Ovary (tissue), 9 donors: ENCODE measurements around the gene TRPM2. TPM values are rescaled to one million over a fixed set of nuclear protein-coding genes. Genes with fewer than 3 reads are reported as not detected.

ENCODE experiments used
- DNase-seq, 5 donors: peaks; one replicate each; pipeline ENCODE4 v3.0.0-alpha.2; 2019 to 2020
- H3K27ac ChIP-seq, 2 donors: fragments of 200-600 bp; one replicate each; pipeline versions ENCODE4 v1.5.1 to v1.8.0; 2019 to 2022
- H3K27me3 ChIP-seq: fragments of 200-600 bp; one replicate; pipeline ENCODE4 v1.8.0; 2022
- H3K36me3 ChIP-seq: fragments of 200-600 bp; sonication (generic); one replicate; pipeline ENCODE4 v1.5.1; 2019
- H3K4me1 ChIP-seq: one replicate; pipeline ENCODE4 v1.8.1; 2013; ENCODE audit warnings: mild to moderate bottlenecking, moderate library complexity; ENCODE audit not compliant: insufficient read depth
- H3K4me3 ChIP-seq: fragments of 200-600 bp; sonication (generic); one replicate; pipeline ENCODE4 v1.5.1; 2017
- H3K9me3 ChIP-seq, 2 donors: fragments of 200-600 bp in 1 of 2; sonication (generic) in 1 of 2; one replicate each; pipeline versions ENCODE4 v1.5.1 to v1.8.1; 2013 to 2019; ENCODE audit warnings: mild to moderate bottlenecking in 1 of 2, moderate library complexity in 1 of 2
- CTCF ChIP-seq, 3 donors: fragments of 450-650 bp in 2 of 3; fragments of 200-600 bp in 1 of 3; IDR thresholded peaks; one replicate each; pipeline versions ENCODE4 v1.5.1 to v1.8.0; 2016 to 2022; ENCODE audit warnings: antibody characterized with exemption in 3 of 3, mild to moderate bottlenecking in 1 of 3
- EP300 ChIP-seq: sonication (generic); formaldehyde crosslinking; IDR thresholded peaks from one replicate; pipeline ENCODE4 v1.6.1; 2017; ENCODE audit warnings: antibody characterized with exemption
- POLR2A ChIP-seq: fragments of 450-650 bp; IDR thresholded peaks from one replicate; pipeline ENCODE4 v1.6.1; 2017; ENCODE audit warnings: antibody characterized with exemption, mild to moderate bottlenecking, moderate library complexity
- WGBS, 3 donors: extraction: QIAGEN DNeasy Blood & Tissue Kit in 1 of 3; methylation state at CpG; one replicate each; pipeline versions ENCODE4 v1.1.5 to v1.1.7; 2013 to 2017; 5-methylcytosine and 5-hydroxymethylcytosine counted together
- intact Hi-C, 4 donors: fragments of 100-400 bp; cut with DNase I; formaldehyde crosslinking; loops; one replicate each; pipeline versions ENCODE4 v1.11.0 to v1.15.1; 2022 to 2023
- polyA plus RNA-seq, 2 donors: library from polyadenylated mRNA; stranded (reverse); fragments of 200-250 nt in 1 of 2; fragments of 350-450 nt in 1 of 2; fragmentation: Illumina TruSeq in 1 of 2; extraction: RNeasy Lipid Tissue Mini Kit (QIAGEN cat#74804) in 1 of 2; gene quantifications; one replicate each; pipeline ENCODE4 v1.2.3, GENCODE V29; 2013 to 2014
- total RNA-seq, 7 donors: library from RNA; depleted of rRNA in 2 of 7; stranded (reverse); fragments of >200 nt in 2 of 7; fragmentation: NEBNext Ultra II Directional in 3 of 7; extraction: Animal tissue kit (Norgen Biotek cat#: 25700) in 3 of 7; gene quantifications; one replicate each; pipeline versions ENCODE4 v1.1.0 to v1.2.4, GENCODE V29; 2016 to 2023
- donor health status: DM: no; HTN: no; CAD: no; lungs with moderate emphysema.
- donor health status: DM: no; HTN: no; CAD: no.
- donor health status: Bipolar disorder and iron deficiency.
- donor health status: DM: yes; HTN: yes; CAD: no.
- donor health status: DM: no; HTN: no; CAD: no.
- donor health status: DM: yes; HTN: yes; CAD: no.

The TRPM2 gene
- total and polyA plus RNA-seq, 9 donors: 0.48 to 7.0 (median 1.8) TPM

DNA sequence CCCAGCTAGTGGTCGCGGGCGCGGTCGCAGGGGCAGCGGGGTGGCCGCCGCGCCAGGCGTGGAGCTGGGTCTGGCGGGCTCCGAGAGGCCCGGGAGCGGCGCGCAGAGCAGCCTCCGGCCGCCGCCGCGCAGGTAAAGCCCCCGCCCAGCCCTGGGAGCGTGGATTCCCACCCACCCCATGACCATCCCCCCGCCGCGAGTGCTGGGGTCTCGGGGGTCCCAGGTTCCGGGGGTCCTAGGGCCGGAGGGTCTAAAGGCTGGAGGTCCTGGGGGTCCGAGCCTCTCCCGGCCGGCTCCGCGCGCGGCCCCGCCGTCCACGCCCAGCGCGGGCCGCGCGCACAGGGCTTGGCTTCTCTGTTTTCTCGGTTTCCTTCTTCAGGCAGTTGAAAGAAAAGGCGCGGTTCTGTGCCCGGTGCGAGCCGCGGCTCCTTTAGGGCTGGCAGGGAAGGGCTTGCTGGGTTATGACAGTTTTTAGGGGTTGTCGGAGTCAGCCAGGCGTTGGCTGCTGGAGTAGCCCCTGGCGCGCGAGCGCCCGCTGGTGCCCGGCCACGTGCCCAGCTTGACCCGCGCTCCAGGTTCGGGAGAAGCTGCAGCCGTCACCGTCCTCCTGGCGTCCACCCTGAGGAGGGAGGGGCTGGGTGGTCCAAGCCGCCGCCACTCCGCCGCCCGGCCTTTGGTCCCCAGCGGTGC, 102.2 kb downstream of the TRPM2 start:
- Histone ChIP-seq H3K9me3 (no peaks in the 10 kb centered on the region), H3K4me3 (peak overlapping the region; percentile 75), H3K27ac (peak overlapping the region in 1 of 2 donors; percentile 8), H3K4me1 (peaks cover 9% of the 10 kb centered on the region), H3K36me3 (no peaks in the 10 kb centered on the region), H3K27me3 (no peaks in the 10 kb centered on the region)
- TF ChIP-seq CTCF (IDR thresholded peaks at IDR 0.05) (no peak), EP300 (no peak), POLR2A (no peak)
- 0 to 1% (median 0%) methylated on average over 41 to 72 of the region's 72 CpGs for WGBS, 3 donors
- peak in 4 of 5 donors; percentile 27 to 61 (median 51) for DNase-seq
- intact Hi-C loops: no loop called here

- DNase-seq: peak in 1 of 5 donors; percentile 36
- H3K4me1 ChIP-seq: peaks cover 9% of the 10 kb centered on the region
- no peaks in the 10 kb centered on the region for H3K27me3 ChIP-seq
- H3K36me3 ChIP-seq: no peaks in the 10 kb centered on the region
- TF ChIP-seq CTCF (IDR thresholded peaks at IDR 0.05) (no peak), EP300 (no peak), POLR2A (no peak)
- intact Hi-C loops: no loop called here
- no peaks in the 10 kb centered on the region for H3K9me3 ChIP-seq
- H3K4me3 ChIP-seq: peak overlapping the region; percentile 75
- 62 to 76% (median 67%) methylated on average over 33 to 35 of the region's 35 CpGs for WGBS, 3 donors
- H3K27ac ChIP-seq: no peak overlapping the region
Measured at GRCh38 chr21:44456214-44456914, 102.9 kb downstream of the TRPM2 start.

DNA sequence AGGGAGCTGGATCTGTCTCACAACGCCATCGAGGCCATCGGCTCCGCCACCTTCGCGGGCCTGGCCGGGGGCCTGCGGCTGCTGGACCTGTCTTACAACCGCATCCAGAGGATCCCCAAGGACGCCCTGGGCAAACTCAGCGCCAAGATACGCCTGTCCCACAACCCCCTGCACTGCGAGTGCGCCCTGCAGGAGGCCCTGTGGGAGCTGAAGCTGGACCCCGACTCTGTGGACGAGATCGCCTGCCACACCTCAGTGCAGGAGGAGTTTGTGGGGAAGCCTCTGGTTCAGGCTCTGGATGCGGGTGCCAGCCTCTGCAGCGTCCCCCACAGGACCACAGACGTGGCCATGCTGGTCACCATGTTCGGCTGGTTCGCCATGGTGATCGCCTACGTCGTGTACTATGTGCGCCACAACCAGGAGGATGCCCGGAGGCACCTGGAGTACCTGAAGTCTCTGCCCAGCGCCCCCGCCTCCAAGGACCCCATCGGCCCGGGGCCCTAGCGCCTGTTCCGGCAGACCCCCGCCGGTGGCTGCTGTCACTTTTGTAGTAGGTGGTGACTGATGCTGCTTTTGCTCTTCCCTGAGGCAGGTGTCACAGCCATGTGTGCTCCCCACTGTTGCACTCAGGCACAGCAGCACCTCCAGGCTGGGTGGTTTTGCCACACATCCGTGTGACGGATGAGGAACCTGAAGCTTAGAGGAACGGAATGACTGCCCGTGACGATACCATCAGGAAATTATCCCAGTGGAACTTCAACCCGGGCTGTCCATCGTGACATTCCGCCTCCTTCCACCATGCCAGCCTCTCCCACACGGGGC, 103.7 kb downstream of the TRPM2 start:
- no peak for DNase-seq
- no peaks in the 10 kb centered on the region for H3K36me3 ChIP-seq
- no peaks in the 10 kb centered on the region for H3K9me3 ChIP-seq
- peaks cover 9% of the 10 kb centered on the region for H3K4me1 ChIP-seq
- no peaks in the 10 kb centered on the region for H3K27me3 ChIP-seq
- intact Hi-C loops: no loop called here
- 92 to 96% (median 95%) methylated on average over 39 to 44 of the region's 44 CpGs for WGBS, 3 donors
- no peak overlapping the region for H3K4me3 ChIP-seq
- H3K27ac ChIP-seq: no peak overlapping the region
- TF ChIP-seq EP300 (no peak), CTCF (IDR thresholded peaks at IDR 0.05) (no peak), POLR2A (no peak)

DNA sequence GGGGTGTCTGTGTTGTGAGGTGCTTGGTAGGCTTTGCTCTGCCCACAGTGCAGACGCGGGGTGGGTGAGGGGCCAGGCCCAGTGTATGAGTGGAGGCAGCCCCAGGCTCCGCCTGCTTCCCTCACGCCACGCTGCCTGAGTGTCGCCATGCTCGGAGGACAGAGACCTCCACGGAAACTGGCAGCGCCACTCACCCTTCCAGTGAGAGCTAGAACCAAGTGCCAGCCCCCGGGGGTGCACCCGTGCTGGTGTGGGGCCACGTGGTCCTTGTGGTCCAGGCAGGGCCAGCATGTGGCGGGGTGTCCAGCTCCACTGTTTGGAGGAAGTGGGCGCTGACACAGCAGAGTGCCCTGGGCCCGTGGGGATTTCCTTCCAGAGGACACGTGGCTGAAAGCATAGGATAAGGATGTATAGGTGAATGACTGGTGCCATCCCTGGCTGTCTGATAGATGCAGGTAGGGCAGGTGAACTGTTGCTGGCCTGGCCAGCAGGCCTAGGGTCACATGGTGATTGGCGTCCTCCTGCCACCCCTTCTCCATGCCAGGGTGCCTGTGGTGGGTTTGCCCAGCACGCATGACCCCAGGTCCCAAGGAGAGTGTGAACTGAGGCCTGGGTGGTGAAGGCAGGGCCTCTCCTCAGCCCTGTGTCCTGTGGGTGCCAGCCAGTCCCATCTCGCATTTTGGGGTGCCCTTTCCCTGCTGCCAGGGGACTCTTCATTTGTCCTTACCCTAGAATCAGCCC, 105.7 kb downstream of the TRPM2 start:
- no peaks in the 10 kb centered on the region for H3K9me3 ChIP-seq
- WGBS, 3 donors: 89 to 95% (median 94%) methylated on average over 19 of the region's 19 CpGs
- DNase-seq: no peak
- intact Hi-C loops: no loop called here
- H3K36me3 ChIP-seq: no peaks in the 10 kb centered on the region
- H3K4me1 ChIP-seq: peaks cover 12% of the 10 kb centered on the region
- no peak overlapping the region for H3K27ac ChIP-seq
- H3K4me3 ChIP-seq: no peak overlapping the region
- TF ChIP-seq EP300: no peak
- no peaks in the 10 kb centered on the region for H3K27me3 ChIP-seq
